ENCODE data around the gene MRLN. TPM values are rescaled to one million over a fixed set of nuclear protein-coding genes. Genes with fewer than 3 reads are reported as not detected.
"Not testable (repeated sequence)": the region's sequence is repeated elsewhere in the genome, so short reads cannot be mapped to it uniquely, and the experiment has no call there.

Gene MRLN
- total RNA-seq, 1 donor from 2014 or later = not detected

DNA sequence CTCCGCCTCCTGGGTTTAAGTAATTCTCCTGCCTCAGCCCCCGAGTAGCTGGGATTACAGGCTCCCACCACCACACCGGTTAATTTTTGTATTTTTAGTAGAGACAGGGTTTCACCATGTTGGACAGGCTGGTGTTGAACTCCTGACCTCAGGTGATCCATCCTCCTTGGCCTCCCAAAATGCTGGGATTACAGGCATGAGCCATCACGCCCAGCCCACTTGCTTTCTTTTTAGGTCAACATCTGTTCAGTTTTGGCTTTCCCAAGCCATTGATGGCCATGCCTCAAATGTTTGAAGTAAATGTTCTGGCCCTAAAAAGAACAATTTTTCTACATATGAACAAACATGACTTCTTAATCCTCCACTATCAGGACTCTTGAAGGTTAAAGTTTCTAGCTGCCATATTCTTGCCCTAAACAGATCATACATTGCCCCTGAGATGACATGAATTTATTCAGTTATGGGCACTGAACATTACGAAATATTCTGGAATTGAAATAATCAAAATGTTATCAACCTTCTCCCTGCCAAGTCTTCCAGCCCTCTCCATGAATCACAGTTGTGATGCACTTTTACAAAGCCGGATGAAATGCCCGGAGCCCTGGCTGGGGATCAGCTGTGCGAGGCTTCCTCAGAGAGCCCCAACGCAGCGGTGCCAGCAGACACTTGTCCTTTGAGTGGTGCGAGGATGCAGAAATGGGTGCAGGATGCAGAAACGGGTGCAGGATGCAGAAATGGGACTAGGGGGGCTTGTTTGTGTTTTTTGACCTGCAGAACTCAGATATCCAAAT, 2.9 kb downstream of the MRLN start:
- DNase-seq (ENCODE audit: low spot score) = no peak
- intact Hi-C loops (cut with DNase I) = no loop called here

DNA sequence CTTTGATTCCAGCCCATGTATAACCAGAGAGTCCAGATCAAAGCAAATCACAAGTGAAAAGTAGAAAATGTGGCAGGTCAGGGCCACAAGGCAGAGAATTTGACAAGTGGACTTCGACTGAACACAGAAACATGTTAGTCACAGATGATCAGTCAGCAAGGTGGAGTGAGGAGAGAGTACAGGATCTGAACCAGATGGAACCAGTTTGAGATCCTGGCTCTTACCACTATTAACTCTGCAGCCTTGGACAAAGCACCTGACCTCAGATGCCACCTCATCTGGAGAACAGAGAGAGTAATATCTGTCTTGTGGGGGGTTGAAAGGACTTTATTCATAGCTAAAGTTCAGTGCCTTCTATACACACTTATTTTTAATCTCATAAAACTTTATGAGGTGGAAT, 4.4 kb downstream of the MRLN start:
- intact Hi-C loops (cut with DNase I) = no loop called here
- DNase-seq (ENCODE audit: low spot score) = no peak

DNA sequence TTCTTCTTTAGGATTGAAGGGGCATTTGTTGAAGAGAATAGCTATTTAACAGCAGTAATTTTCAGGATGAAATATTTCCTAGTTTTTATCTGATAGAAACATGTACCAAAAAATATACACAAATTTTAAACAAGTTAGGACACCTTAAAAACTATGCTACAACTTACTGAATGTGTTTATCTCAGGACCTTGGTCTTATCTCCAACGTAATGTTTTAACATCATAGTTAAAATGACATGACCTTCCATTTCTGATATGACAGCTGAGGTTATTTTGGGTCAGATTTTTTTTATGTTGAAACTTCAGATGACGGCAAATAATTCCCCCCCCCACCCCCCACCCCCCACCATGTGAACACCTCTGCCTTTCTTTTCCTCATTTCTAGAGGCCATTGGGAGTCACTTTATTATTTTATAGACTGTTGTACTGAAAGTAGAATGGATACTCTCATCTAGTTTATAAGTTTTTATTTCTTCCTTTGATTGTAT, 8.0 kb downstream of the MRLN start:
- intact Hi-C loops (cut with DNase I) = no loop called here
- DNase-seq (ENCODE audit: low spot score) = no peak

DNA sequence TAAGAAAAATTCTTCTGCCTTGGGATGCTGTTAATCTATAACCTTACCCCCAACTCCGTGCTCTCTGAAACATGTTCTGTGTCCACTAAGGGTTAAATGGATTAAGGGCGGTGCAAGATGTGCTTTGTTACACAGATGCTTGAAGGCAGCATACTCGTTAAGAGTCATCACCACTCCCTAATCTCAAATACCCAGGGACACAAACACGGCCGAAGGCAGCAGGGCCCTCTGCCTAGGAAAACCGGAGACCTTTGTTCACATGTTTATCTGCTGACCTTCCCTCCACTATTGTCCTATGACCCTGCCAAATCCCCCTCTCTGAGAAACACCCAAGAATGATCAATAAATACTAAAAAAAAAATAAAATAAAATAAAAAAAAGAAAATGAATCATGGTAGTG, 8.5 kb downstream of the MRLN start:
- DNase-seq (ENCODE audit: low spot score); intact Hi-C loops (cut with DNase I): not testable (repeated sequence)

DNA sequence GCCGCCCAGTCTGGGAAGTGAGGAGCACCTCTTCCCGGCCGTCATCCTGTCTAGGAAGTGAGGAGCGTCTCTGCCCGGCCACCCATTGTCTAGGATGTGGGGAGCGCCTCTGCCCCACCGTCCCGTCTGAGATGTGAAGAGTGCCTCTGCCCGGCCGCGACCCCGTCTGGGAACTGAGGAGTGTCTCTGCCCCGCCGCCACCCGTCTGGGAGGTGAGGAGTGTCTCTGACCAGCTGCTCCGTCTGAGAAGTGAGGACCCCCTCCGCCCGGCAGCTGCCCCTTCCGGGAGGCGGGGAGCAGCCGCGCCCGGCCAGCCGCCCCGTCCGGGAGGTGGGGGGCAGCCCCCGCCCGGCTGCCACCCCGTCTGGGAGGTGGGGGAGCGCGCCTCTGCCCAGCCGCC, 9.1 kb downstream of the MRLN start:
- intact Hi-C loops (cut with DNase I); DNase-seq (ENCODE audit: low spot score): not testable (repeated sequence)

DNA sequence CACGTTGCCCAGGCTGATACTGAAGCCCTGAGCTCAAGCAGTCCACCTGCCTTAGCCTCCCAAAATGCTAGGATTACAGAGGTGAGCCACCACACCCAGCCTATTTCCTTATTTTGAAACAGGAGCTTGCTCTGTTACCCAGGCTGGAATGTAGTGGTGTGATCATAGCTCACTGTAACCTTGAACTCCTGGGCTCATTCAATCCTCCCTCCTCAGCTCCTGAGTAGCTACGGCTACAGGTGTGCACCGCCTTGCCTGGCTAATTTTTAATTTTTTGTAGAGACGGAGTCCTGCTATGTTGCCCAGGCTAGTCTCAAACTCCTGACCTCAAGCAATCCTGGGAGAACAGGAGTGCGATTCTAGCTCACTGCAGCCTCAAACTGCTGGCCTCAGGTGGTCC, 11.7 kb downstream of the MRLN start:
- no peak for DNase-seq (ENCODE audit: low spot score)
- intact Hi-C loops (cut with DNase I) = no loop called here

DNA sequence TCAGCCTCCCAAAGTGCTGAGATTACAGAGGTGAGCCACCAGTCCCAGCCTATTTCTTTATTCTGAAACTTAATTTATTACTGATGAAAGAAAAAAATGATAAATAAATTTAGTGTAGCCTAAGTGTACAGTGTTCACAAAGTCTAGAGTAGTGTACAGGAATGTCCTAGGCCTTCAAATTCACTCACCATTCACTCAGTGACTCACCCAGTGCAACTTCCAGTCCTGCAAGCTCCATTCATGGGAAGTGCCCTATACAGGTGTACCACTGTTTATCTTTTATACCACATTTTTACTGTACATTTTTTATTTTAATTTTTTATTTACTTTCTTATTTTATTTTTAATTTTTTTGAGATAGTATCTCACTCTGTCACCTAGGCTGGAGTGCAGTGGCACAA, 12.2 kb downstream of the MRLN start:
- DNase-seq (ENCODE audit: low spot score) = no peak
- intact Hi-C loops (cut with DNase I) = no loop called here

DNA sequence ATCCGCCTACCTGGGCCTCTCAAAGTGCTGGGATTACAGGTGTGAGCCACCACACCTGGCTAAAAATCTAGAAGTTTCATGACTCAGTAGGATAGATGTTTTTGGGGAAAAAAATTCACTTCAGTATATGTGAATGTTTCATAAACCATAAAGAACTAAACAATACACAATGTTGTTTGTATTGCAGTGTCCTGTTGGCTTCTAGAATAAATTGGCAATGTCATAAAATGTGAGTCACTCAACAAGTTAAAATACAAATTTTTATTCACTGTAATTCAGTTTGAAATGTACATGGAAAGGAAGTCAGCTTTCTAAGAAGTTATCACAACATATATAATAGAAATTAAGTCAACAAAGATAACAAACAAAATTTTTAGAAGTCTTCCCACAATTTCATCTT, 16.5 kb downstream of the MRLN start:
- DNase-seq (ENCODE audit: low spot score) = no peak
- intact Hi-C loops (cut with DNase I) = no loop called here

DNA sequence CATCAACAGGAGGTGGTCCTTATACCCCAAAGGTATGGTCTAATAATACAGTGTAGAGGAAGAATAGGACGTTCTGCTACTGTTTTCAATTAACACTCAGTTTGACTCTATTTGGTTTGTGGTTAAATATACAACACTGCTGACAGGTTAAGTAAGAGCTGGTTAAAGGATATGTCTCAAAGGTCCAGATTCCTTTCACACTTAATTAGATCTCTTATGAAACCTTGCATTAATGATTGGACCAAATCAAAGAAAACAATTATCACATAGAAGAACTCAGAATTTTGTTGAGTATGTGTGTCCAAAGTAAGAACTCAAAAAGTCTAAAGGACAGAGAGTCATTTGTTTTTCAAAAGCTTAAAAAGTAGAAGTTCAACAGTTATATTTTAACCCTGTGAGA, 18.0 kb downstream of the MRLN start:
- no peak for DNase-seq (ENCODE audit: low spot score)
- intact Hi-C loops (cut with DNase I) = no loop called here

DNA sequence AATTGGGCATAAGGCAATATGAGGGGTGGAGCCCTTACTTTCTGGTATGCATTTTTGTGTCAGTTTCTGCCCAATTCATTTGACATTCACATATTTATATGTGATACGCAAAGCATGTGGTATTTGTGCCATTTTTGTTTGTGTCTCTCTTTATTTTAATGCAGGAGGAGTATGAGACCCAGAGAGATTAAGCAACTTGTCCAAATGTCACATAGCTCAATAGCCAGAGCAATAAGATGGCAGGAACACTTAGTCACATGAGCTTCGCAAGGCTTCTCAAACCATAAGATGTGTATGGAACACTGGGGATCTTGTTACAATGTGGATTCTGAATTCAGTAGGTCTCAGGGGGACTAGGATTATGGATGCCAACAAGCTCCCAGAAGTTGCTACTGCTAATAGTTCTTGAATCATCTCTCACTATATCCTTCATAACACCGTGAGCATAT, 19.2 kb downstream of the MRLN start:
- intact Hi-C loops (cut with DNase I) = no loop called here

DNA sequence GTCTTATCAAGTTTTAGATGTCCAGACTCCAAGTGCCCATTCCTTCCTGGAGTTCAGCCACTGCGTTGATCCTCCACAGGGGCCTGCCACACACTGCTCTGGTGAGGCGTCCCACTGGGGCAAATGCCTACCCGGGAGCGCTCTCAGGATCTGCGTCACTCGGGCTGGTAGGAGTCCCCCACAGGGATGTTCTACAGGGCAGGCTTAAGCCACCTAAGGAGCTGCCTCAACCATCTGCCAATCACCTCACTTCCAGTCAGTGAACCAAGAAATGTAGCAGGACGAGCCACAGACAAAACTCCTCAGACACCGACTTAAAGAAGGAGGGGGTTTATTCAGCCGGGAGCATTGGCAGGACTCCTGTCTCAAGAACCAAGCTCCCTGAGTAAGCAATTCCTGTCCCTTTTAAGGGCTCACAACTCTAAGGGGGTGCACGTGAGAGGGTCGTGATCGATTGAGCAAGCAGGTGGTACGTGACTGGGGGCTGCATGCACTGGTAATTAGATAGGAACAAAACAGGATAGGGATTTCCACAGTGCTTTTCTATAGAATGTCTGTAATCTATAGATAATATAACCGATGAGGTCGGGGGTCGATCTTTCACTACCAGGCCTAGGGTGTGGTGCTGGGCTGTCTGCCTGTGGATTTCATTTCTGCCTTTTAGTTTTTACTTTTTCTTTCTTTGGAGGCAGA, 19.8 kb downstream of the MRLN start:
- intact Hi-C loops (cut with DNase I); DNase-seq (ENCODE audit: low spot score): not testable (repeated sequence)

More for the DNA sequence above, 19.2 kb downstream of the MRLN start:
- no peak for DNase-seq (ENCODE audit: low spot score)

DNA sequence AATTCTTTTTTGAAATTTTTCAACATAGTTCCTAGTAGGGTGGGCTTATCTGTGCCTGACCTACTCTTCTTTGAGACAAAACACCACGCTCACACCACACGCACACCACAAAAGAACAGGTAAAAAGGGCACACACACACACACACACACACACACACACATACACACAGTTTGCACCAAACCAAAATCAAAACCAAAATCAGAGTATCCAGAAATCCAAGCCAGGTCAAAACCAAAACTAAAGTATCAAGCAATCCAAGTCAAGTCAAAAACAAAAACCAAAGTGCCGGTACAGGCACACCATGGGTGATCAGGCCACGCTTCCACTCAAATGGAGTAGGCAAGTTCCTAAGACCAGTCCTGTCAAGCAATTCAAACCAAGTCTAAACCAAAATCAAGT, 20.4 kb downstream of the MRLN start:
- DNase-seq (ENCODE audit: low spot score); intact Hi-C loops (cut with DNase I): not testable (repeated sequence)

DNA sequence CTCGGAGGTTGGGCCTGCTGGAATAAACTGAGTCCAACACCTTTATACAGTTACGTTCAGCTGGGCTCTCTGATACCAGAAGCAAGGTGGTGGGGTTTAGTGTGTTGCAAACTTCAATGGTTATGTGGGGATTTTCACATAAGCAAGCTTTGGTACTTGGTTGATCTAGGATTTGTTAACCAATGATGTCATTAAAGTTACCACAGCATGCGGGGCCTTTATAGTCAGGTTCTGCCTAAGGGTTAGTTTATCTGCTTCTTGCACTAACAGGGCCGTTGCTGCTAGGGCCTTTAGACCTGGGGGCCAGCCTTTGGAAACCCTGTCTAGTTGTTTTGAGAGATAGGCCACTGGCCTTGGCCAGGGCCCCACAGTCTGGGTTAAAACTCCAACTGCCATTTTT, 24.1 kb downstream of the MRLN start:
- intact Hi-C loops (cut with DNase I) = not testable (repeated sequence)

DNA sequence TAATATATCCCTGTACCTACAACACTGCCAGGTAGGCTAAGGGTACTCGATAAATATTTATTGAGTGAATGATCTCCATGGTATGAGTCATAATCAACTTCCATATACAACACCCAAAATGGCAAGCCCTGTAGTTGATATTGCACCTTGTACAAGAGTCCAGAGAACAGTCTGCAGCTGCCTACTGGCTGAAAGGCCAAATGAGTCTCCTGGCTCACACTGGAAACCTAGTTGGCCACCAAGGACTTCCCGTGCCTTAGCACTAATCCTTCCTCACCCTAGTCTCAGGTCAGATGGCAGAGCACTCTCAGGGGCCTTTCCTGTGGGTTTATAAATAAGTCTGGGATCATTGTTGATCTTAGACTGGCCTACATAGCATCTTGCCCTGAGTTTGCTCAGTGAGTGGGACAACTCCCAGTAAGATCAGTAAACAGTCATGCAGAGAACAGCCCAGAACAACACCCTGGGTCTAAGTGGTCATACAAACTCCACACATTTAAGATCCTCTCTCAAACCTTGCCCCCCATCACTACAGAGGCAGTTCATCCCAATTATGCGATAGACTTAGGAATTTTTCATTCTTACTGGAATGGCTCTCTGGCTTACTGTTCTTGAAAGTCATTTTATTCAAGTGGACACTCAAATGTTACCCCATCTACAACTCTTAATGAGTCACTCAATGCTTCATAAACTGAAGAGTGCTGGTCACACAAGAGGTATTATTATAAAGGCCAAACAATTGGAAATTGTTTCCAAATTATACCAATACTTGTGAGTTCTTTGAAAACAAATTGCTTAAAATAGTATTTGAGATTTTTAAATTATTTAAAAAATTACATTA, 28.9 kb downstream of the MRLN start:
- intact Hi-C loops (cut with DNase I) = no loop called here
- DNase-seq (ENCODE audit: low spot score) = no peak

More for the DNA sequence above, 24.1 kb downstream of the MRLN start:
- not testable (repeated sequence) for DNase-seq (ENCODE audit: low spot score)

DNA sequence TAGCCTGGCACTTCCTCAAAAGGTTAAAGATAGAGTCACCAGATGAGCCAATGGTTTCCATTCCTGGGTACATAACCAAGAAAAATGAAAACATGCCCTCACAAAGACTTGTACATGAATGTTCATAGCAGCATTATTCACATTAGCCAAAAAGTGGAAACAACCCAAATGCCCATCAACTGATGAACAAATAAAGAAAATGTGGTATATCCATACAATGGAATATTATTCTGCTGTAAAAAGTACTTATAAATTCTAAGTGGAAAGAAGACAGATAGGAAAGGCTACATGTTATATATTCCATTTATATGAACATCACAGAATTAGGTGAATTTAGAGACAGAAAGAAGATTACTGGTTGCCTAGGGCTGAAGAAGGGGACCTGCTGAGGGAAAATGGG, 32.9 kb downstream of the MRLN start:
- intact Hi-C loops (cut with DNase I) = no loop called here

DNA sequence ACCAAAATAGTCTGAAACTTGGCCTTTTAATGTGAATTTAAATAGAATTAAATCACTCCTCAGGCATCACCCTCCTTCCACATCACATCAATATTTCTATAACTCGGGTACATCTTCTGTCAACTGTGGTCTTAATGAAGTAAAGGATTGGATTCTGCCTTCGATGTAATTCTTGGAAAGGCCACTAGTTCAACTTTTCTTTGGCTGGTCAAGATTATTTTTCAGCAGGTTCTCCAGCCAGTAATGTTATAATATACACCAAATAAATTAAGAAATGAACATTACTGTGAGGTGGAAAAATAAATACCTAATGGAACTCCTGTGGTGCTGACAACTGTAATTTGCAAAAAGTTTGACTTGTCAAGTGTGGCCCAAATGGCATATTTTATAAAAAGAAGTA, 33.9 kb downstream of the MRLN start:
- intact Hi-C loops (cut with DNase I) = no loop called here

More for the DNA sequence above, 32.9 kb downstream of the MRLN start:
- DNase-seq (ENCODE audit: low spot score) = no peak

DNA sequence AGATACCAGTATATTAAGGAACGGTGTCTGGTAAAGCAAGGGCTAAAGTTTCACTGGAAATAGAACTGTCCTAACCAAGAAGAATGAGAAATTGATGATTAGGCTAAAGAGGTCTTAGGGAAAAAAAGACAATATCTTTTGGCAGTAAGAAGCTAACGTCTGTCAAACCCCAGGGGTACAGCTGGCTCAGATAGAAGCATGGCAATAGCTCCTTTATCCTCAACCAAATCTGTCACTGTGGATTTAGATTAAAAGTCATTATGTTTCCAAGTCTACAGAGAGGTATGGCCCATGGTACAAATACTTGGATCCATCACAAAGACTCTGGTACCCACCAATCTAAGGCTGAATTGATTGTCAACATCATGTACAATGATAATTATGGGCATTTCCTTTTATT, 35.0 kb downstream of the MRLN start:
- intact Hi-C loops (cut with DNase I) = no loop called here
- no peak for DNase-seq (ENCODE audit: low spot score)

More for the DNA sequence above, 33.9 kb downstream of the MRLN start:
- DNase-seq (ENCODE audit: low spot score) = no peak

DNA sequence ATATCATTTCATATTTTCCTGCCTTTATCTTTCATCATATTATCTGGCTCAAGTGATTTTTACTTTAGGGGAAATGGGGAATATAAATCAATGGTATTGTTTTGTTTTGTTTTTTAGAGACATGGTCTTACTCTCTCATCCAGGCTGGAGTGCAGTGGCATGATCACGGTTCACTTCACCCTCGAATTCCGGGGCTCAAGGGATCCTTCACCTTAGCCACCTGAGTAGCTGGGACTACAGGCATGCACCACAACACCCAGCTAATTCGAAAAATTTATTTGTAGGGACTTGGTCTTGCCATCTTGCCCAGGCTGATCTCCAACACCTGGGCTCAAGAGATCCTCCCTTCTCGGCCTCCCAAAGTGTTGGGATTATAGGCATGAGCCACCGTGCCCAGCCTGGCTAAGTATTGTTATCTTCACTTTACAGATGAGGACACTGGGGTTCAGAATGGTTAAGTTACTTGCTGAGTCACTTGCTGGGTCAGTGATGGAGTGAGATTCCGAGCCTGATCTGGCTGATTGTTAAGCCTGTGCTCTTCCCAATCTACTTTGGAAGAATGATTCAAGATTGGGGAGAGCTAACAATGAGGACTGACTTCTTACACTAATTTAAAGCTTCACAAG, 39.9 kb downstream of the MRLN start:
- intact Hi-C loops (cut with DNase I) = no loop called here
- no peak for DNase-seq (ENCODE audit: low spot score)

DNA sequence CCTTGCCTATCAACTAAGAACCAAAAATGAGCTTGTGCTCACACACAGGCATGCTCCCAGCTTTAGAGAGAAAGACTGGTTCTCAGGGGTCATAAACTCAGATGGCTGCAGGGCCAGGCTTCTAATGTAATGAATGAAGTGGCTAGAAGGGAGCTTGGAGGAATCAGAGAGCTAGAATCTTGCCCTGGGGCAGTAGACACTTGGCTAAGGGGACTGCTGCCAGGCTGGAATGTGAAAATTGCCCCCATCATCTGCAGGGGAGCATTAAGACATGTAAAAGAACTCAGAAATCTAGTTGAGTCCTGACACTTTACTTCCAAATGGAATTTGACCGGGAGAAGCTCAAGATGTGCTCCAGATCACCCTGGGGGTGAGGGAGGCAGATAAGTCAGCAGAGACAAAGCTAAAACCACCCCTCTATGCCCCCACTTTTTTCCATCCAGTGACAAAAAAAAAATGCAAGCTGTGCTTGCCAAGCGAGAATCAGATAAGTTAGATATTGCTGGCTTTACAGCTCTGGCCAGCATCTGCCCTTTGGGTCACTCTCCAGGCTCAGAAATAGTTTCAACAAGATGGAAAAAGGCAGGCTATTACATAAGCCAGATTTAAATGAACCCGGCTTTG, 41.3 kb downstream of the MRLN start:
- intact Hi-C loops (cut with DNase I) = no loop called here
- DNase-seq (ENCODE audit: low spot score) = no peak

All from cardiac septum (tissue), 1 donor.